ENCODE data around the gene RGS3.
"Not testable (repeated sequence)": the region's sequence is repeated elsewhere in the genome, so short reads cannot be mapped to it uniquely, and the experiment has no call there.

RGS3 gene

DNA sequence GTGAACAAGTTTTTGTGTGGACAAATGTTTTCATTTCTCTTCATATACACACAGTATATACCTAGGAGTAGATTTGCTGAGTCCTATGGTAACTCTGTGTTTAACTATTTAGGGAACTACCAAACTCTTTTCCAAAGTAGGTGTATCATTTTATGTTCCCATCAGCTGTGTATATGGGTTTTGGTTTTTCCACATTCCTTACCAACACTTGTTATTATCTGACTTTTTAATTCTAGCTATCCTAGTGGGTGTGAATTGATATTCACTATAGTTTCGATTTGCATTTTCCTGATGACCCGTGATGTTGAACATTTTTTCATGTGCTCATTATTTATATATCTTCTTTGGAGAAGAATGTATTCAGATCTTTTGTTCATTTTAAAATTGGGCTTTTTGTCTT is 3.7 kb downstream of the RGS3 start:
- no peak for FAIRE-seq

DNA sequence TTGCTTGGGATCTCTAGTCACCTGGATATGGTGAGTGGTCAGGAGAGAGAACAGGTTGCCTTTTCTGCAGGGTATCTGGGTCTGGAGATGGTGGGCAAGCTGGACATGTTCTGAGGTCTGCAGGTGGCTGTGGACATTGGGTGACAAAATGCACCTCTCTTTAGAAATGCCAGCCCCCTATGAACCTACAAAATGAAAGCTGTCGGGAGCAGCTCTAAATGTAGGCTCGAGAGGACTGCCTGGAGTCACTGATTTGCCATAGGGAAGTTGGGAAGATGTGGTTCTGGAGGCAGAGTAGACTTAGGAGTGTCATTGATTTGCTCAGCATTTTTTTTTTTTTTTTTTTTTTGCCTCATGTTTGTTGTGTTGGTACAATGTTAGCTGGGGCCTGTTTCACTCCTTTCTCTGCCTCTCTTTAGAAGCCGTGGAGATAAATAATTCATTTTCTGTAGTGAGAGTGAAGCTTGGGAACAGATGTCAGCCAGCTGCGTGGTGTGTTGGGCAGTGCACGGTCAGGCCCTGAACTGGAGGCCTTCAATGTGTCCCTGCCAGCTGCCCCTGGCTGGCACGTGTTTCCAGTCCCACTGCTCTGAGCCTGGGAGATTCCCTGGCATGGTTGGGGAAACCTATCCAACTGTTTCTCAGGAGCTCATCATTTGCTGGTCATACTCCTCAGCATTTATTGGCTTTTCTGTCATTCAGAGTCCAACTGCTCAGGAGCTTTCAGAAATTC is 5.4 kb downstream of the RGS3 start:
- no peak for FAIRE-seq

GRCh38 chr9:113471143-113471542 is 7.6 kb downstream of the RGS3 start:
- FAIRE-seq = no peak

DNA sequence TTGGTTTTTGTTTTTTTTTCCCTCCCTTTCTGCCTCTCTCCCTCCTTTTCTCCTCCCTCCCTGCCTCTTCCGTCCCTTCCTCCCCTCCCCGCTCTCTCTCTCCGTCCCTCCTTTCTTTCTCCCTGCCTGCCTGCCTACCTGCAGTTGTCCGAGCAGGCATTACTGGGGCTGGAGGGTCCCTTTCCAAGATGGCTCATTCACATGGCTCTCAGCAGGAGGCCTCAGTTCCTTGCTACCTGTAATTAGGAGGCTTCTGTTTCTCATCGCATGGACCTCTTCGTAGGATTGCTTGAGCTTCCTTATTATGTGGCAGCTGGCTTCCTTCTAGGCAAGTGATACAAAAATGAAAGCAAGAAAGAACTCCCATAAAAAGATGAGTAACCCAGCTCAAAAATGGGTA is 8.0 kb downstream of the RGS3 start:
- no peak for FAIRE-seq

GRCh38 chr9:113472199-113472598 is 8.7 kb downstream of the RGS3 start:
- FAIRE-seq = no peak

DNA sequence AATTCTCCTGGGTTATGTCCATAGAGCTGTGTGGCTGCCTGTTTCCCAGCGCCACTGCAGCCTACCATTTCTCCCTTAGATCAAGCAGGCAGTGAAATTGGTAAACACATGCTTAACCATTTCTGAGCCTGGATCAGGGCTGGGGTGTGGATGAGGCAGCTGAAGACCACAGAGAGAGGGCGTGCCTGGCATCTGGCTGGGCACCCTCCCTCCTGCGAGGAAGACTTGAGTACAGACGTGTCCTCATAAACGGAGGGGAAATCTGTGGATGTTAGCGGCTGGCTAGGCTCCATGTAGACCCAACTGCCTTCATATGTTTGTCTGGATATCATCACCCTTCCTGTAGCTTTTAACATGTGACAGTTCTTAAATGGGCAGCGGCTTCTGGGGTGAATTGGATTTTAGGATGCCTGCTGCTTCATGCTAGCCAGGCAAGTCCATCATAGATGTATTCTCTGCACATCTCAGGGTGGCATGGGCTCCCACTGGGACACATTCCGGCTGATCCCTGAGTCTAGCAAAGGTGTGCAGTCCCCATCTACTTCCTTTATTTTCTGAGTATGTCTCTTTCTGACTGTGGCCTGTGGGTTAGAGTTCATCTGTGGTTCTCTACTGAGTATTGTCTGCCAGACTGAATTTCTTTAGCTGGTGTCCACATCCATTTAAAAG is 11.0 kb downstream of the RGS3 start:
- no peak for FAIRE-seq

- FAIRE-seq = no peak
These were observed 11.5 kb downstream of the RGS3 start for GRCh38 chr9:113475031-113475430.

- FAIRE-seq = no peak
These were observed 12.5 kb downstream of the RGS3 start for GRCh38 chr9:113475992-113476391.

GRCh38 chr9:113476511-113476916 is 13.0 kb downstream of the RGS3 start:
- FAIRE-seq = no peak

DNA sequence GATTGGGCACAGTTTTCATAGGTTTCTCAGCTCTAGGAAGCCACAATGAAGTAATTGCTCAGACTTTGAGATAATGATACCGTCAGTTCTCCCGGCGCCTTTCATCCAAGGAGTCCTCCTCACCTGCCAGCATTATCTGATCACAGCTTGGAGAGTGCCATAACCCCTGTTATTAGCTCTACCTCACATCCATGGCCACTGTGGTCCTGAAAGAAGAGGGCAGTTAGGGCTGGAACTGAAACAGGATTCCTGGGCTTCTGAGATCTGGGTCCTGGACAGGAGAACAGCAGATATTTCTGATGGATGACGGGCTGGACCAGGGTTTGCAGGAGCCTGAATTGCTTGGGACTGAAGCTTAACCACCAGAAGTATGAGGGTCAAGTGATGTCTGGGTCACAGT is 13.5 kb downstream of the RGS3 start:
- FAIRE-seq = no peak

GRCh38 chr9:113477661-113478060 is 14.1 kb downstream of the RGS3 start:
- FAIRE-seq = no peak

DNA sequence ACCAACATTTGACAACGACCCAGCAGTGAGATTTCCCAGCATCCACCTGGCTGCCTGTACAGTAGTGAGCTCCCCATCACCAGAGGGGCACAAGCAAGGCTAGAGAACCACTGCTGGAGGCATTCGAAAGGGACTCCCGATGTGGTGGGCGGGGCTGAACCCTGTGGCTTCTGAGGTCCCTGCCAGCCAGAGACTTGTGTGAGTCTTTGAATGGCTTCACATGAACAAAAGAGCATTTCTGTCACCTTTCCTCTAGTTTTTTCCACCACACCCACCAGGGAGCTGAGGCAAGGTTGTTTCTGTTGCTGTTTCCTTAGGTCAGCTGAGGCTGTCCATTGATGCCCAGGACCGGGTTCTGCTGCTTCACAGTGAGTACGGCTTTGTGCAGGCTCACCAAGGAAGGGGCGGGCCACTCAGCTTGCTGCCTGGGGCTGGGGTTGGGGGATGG is 15.7 kb downstream of the RGS3 start:
- no peak for FAIRE-seq

- FAIRE-seq = no peak
These were observed 17.1 kb downstream of the RGS3 start for GRCh38 chr9:113480612-113481011.

- no peak for FAIRE-seq
These were observed 17.8 kb downstream of the RGS3 start for GRCh38 chr9:113481176-113481787.

GRCh38 chr9:113482341-113482740 is 18.8 kb downstream of the RGS3 start:
- FAIRE-seq = no peak

- no peak for FAIRE-seq
These were observed 19.6 kb downstream of the RGS3 start for GRCh38 chr9:113482991-113483675.

DNA sequence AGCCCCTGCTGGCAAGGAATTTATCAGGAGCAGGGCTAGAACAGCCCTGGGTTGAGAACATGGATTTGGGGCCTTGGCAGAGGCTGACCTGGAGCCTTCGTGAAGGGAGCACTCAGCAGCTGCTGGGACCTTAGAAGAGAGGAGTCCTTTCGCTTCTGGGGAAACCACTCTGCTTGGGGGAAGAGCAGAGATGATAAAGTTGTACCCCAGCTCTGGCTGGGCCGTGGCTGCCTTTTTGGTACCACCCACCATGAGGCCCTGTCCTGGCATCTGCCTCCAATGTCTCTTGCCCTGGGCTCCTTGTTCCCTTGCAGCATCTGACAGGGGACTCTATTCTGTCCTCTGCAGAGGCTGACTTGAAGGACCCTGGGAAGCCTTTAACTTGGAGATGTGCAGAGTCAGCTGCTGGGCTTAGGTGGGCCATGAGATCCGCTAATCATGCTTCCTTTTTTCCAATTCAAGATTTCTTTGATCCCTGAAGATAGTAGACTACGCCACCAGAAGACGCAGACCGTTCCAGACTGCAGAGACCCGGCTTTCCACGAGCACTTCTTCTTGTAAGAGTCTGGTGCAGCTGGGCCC is 20.2 kb downstream of the RGS3 start:
- FAIRE-seq = no peak

GRCh38 chr9:113484258-113484730 is 20.8 kb downstream of the RGS3 start:
- no peak for FAIRE-seq

DNA sequence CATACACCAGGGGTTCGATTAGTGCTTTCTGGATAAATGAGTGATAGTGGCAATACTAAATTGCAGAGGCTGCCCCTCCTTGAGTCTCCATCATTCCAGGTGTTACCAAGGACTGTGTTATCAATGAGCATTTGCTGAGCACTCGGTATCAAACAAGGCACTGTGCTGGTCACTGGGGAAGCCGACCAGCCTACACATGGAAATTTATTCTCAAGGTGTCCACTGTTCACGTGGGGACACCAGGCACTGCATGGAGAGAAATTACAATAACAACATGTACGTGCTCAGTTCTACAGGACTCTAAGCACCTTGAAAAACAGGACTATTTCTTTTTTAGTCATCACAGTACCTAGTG is 22.2 kb downstream of the RGS3 start:
- no peak for FAIRE-seq

DNA sequence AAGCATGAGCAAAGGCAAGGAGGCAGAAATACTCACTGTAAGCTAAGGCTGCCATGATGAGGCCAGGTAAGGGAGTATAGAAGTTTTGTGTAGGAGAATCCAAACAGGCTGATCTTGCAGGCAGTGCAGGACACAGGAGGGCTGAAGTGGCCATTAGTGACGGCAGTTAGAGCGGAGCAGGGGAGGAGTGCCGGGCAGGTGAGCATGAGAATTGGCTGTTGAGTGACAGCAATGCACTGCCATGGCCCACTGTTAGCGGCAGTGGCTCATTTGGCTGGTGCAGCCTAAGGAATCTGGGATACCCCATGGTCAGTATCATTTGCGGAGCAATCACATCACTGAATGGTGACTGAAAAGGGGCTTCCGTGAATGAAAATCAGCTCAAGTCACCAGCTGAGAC is 22.8 kb downstream of the RGS3 start:
- FAIRE-seq = no peak

- no peak for FAIRE-seq
These were observed 24.5 kb downstream of the RGS3 start for GRCh38 chr9:113488071-113488470.

- FAIRE-seq = no peak
These were observed 25.0 kb downstream of the RGS3 start for GRCh38 chr9:113488490-113488889.

DNA sequence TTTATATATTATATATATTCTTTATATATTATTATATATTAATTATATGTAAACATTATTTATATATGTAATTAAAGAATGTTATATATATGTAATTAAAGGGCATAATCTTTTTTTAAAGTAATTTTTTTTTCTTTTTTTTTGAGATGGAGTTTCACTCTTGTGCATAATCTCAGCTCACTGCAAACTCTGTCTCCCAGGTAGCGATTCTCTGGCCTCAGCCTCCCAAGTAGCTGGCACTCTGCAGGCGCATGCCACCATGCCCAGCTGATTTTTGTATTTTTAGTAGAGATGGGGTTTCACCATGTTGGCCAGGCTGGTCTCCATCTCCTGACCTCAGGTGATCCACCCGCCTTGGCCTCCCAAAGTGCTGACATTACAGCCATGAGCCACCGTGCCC is 27.6 kb downstream of the RGS3 start:
- not testable (repeated sequence) for FAIRE-seq

Measured in islet of Langerhans (tissue), 1 donor.